HUES48 (cell line): ENCODE results near the gene NTN4.
A peak's percentile ranks its signal among the peaks of the same experiment; 100 is the strongest.
"Not testable (repeated sequence)": the region's sequence is repeated elsewhere in the genome, so short reads cannot be mapped to it uniquely, and the experiment has no call there.

Experiments
- H3K27ac ChIP-seq: one replicate; pipeline ENCODE4 v1.7.0; 2013; ENCODE audit warnings: low read depth, low read length, inconsistent platforms
- H3K27me3 ChIP-seq: 2 replicates; pipeline ENCODE4 v1.6.1; 2013; ENCODE audit warnings: mild to moderate bottlenecking, low read length; ENCODE audit not compliant: control insufficient read depth, insufficient read depth
- H3K36me3 ChIP-seq: 2 replicates; pipeline ENCODE4 v1.6.1; 2013; ENCODE audit warnings: low read length; ENCODE audit not compliant: control insufficient read depth, insufficient read depth
- H3K4me1 ChIP-seq: 2 replicates; pipeline ENCODE4 v1.6.1; 2013; ENCODE audit warnings: mild to moderate bottlenecking, low read length; ENCODE audit not compliant: control insufficient read depth, insufficient read depth
- H3K4me3 ChIP-seq: 2 replicates; pipeline ENCODE4 v1.5.1; 2013; ENCODE audit warnings: mild to moderate bottlenecking, low read depth, low read length
- H3K9ac ChIP-seq: 2 replicates; pipeline ENCODE4 v1.6.1; 2013; ENCODE audit warnings: mild to moderate bottlenecking, low read depth, low read length, moderate library complexity
- H3K9me3 ChIP-seq: 2 replicates; pipeline ENCODE4 v1.6.1; 2013; ENCODE audit warnings: low read length; ENCODE audit not compliant: control insufficient read depth, insufficient read depth

NTN4 gene

DNA sequence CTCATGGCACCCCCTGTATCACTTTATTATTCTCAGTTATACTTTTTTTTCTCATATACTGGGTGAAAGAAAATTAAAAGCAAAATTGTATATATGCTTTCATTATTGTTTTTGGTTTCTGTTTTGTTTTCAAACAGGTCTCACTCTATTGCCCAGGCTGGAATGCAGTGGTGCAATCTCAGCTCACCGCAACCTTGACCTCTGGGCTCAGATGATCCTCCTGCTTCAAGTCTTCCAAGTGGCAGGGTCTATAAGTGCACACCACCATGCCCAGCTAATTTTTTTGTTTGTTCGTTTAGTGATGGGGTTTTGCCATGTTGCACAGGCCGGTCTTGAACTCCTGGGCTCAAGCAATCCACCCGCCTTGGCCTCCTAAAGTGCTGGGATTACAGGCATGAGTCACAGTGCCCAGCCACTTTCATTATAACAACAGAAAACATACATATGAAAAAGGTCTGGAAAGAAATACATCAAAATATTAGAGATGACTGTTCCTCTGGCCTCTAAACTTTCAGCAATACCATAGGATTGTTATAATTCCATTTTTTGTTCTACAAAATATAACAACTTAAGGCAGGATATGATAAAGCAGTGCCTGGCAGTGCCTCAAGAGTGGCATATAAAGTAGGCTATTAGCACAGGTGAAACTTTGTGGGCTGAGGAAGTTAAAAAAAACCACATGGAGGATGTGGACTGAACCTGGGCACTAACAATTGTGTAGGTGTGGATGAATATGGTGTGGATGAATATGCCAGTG, 5.8 kb upstream of the NTN4 start:
- H3K4me1 ChIP-seq: peaks cover 4% of the 10 kb centered on the region; the same call in 1 of the 2 replicates
- no peak overlapping the region for H3K4me3 ChIP-seq
- no peaks in the 10 kb centered on the region for H3K36me3 ChIP-seq
- no peak overlapping the region for H3K27ac ChIP-seq
- peaks cover 26% of the 10 kb centered on the region for H3K27me3 ChIP-seq
- H3K9me3 ChIP-seq: no peaks in the 10 kb centered on the region
- H3K9ac ChIP-seq: no peak overlapping the region

DNA sequence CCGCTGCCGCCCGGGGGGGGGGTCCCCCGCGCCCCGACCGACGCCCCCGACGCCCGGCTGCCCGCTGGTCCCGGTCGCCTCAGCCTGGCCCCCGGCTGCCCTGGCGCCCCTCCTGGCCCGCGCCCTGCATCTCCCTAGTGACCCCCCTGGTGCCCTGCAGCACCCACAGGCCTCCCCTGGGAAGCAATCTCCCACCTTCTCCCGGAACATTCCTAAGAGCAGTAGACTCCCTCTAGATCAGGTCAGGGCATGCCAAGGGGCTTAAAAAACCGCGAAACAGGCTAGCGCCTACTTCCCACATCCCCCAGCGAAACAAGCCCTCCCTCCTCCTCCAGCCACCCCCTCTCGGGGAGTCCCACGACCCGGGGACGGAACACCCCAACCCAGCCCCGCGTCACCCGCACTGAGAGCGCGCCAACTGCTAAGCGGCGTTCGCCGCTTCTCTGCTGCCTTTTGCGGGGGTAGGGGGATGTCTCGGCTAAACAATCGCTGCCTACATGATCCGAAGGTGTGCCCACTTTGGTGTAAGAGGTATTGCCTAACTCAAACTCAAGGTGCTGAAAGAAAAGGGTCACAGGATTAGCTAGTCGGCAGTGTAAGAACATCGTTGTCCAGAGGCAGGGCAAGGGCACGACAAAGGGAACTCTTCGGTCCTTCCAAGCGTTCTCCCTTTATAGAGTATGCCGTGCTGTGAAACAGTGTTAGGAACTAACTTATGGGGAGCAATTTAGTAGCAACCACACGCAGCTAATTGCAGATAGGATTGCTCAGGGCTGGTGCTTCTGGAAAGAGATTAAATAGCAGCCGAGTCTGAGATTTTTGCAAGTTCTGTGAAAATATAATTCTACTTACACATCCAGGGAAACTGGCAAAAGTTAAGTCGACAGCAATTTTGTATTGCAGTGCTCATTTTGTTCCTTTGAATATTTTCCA, 619 bp upstream of the NTN4 start:
- peaks cover 72% of the 10 kb centered on the region for H3K27me3 ChIP-seq
- peak overlapping the region; percentile 77 for H3K4me3 ChIP-seq

DNA sequence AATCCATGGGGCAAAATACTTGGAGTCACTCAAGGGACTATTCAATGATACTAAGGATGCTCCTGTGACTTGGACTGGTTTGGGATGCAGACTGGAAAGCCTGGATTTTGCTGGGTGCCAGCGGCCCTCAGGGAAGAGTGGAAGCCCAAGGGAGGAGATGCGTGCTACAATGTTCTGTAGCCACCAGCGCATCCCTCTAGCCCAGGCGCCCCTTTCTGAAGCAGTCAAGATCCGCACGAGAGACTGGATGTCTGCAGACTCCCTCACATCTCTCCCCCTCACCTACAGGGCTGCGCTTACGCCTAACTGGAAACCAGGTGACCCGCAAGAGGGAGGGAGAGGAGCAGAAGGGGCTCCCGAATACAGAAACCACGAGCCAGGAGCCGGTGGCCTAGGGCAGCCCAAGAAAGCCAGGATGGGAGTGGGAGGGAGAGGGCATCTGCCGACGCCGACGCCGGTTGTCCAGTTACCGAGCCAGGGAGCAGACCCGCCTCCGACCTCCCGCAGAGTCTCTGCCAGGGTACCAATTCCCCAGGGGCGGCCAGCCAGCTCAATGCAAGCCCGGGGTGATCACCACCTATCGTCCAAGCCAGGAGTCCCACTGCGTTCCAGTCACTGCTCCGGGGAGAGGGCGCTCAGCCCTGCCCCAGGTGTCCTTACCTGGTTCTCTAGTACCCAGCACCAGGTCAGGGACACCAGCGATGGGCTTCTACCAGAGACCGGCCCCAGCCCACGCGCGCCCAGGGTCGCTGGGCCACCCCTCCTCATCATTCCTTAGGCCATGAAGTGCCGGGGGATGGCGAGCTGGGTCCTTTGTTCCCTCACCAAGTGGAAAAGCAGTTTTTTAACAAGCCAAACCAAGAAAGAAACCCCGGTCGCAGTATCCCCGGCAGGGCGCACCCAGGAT, 1.2 kb downstream of the NTN4 start:
- Histone ChIP-seq H3K4me3 (peak overlapping the region; percentile 77), H3K27ac (no peak overlapping the region), H3K4me1 (peaks cover 11% of the 10 kb centered on the region; the same call in 1 of the 2 replicates), H3K9me3 (no peaks in the 10 kb centered on the region), H3K27me3 (peaks cover 72% of the 10 kb centered on the region), H3K9ac (no peak overlapping the region), H3K36me3 (no peaks in the 10 kb centered on the region)

More for the DNA sequence above, 619 bp upstream of the NTN4 start:
- Histone ChIP-seq H3K4me1 (peaks cover 11% of the 10 kb centered on the region; the same call in 1 of the 2 replicates), H3K36me3 (no peaks in the 10 kb centered on the region), H3K9ac (no peak overlapping the region), H3K9me3 (no peaks in the 10 kb centered on the region), H3K27ac (no peak overlapping the region)

GRCh38 chr12:95788637-95789036, 1.9 kb downstream of the NTN4 start:
- Histone ChIP-seq H3K9me3 (no peaks in the 10 kb centered on the region), H3K27me3 (peaks cover 68% of the 10 kb centered on the region), H3K4me1 (peaks cover 11% of the 10 kb centered on the region; the same call in 1 of the 2 replicates), H3K27ac (no peak overlapping the region), H3K36me3 (no peaks in the 10 kb centered on the region), H3K4me3 (no peak overlapping the region), H3K9ac (no peak overlapping the region)

DNA sequence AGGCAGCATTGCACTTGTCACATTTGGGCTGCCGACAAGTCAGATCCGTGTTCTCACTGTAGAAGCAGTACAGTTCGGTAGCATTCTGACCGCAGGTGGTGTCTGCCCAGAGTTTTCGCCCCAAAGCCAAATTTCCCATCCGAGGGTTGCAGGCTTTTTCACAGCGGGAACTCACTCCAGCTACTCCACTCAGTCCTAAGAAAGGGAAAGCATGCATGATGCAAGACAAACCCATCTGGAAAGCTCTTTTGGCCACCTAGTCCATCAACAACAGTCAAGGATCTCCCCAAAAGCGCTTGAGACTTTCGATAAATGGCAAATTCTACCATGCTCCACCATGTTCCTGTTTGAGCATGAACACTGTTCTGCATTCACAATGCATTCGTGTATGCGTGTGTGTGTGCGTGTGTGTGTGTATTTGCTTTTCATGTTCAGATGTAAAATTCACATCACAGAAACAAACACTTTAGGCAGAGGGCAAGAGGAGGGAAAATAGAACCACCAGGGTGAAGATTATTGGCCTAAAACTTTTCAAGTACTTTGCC, 3.2 kb downstream of the NTN4 start:
- H3K4me3 ChIP-seq: no peak overlapping the region
- peaks cover 11% of the 10 kb centered on the region; the same call in 1 of the 2 replicates for H3K4me1 ChIP-seq
- H3K36me3 ChIP-seq: no peaks in the 10 kb centered on the region
- H3K9me3 ChIP-seq: no peaks in the 10 kb centered on the region
- no peak overlapping the region for H3K9ac ChIP-seq
- peaks cover 55% of the 10 kb centered on the region for H3K27me3 ChIP-seq
- no peak overlapping the region for H3K27ac ChIP-seq

GRCh38 chr12:95784915-95785314, 5.6 kb downstream of the NTN4 start:
- no peak overlapping the region for H3K27ac ChIP-seq
- peaks cover 32% of the 10 kb centered on the region for H3K27me3 ChIP-seq
- peaks cover 4% of the 10 kb centered on the region; the same call in 1 of the 2 replicates for H3K4me1 ChIP-seq
- no peak overlapping the region for H3K9ac ChIP-seq
- H3K36me3 ChIP-seq: no peaks in the 10 kb centered on the region
- no peak overlapping the region for H3K4me3 ChIP-seq
- no peaks in the 10 kb centered on the region for H3K9me3 ChIP-seq

- Histone ChIP-seq H3K27ac (no peak overlapping the region), H3K27me3 (peaks cover 25% of the 10 kb centered on the region), H3K9me3 (no peaks in the 10 kb centered on the region), H3K4me1 (peaks cover 4% of the 10 kb centered on the region; the same call in 1 of the 2 replicates), H3K9ac (no peak overlapping the region), H3K4me3 (no peak overlapping the region), H3K36me3 (no peaks in the 10 kb centered on the region)
Measured at GRCh38 chr12:95784286-95784685, 6.3 kb downstream of the NTN4 start.

- not testable (repeated sequence) for H3K36me3 ChIP-seq, H3K4me1 ChIP-seq, H3K27me3 ChIP-seq, H3K4me3 ChIP-seq, H3K9ac ChIP-seq, H3K9me3 ChIP-seq, H3K27ac ChIP-seq
Measured at GRCh38 chr12:95775466-95775865, 15.1 kb downstream of the NTN4 start.

- Histone ChIP-seq H3K27me3 (no peaks in the 10 kb centered on the region), H3K4me1 (no peaks in the 10 kb centered on the region), H3K4me3 (no peak overlapping the region), H3K9me3 (peaks cover 8% of the 10 kb centered on the region), H3K27ac (no peak overlapping the region), H3K36me3 (no peaks in the 10 kb centered on the region), H3K9ac (no peak overlapping the region)
Measured at GRCh38 chr12:95774311-95775045, 16.1 kb downstream of the NTN4 start.

GRCh38 chr12:95773320-95773719, 17.2 kb downstream of the NTN4 start:
- Histone ChIP-seq H3K9me3 (peaks cover 8% of the 10 kb centered on the region), H3K9ac (no peak overlapping the region), H3K4me3 (no peak overlapping the region), H3K27ac (no peak overlapping the region), H3K27me3 (no peaks in the 10 kb centered on the region), H3K4me1 (no peaks in the 10 kb centered on the region), H3K36me3 (no peaks in the 10 kb centered on the region)
